ENCODE measurements around the gene LARGE1.
A peak's percentile ranks its signal among the peaks of the same experiment; 100 is the strongest.

Gene LARGE1

DNA sequence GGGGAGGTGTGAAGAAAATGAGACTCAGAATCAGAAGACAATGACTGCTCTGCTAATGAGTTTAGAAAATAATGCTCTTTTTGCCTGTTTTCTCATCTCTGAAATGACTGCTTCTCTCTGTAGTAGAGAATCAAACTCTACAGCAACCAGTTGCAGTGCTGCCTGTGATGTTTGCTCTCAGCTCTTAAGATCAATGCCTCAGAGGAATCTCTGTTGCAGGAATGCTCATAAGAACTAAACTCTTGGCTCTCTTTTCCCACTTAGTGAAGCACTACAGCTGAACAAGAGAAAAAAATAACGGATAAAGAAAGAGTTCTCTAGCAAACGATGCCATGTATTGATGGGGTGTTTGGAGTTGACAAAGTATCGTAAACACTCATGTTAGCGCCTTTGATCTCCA is 658.6 kb downstream of the LARGE1 start:
- Histone ChIP-seq H3K9me3 (peaks cover 33% of the 10 kb centered on the region), H3K4me3 (no peak overlapping the region), H3K4me2 (no peak overlapping the region), H3K4me1 (peaks cover 42% of the 10 kb centered on the region), H4K20me1 (no peaks in the 10 kb centered on the region), H3K27me3 (no peaks in the 10 kb centered on the region), H3K36me3 (0 out of 2 replicates have a peak, but pooled peaks cover 3% of the 10 kb centered on the region), H3K9ac (no peak overlapping the region), H3K27ac (no peak overlapping the region)
- no peak for TF ChIP-seq Cebpa-rat (IDR thresholded peaks at IDR 0.05)

DNA sequence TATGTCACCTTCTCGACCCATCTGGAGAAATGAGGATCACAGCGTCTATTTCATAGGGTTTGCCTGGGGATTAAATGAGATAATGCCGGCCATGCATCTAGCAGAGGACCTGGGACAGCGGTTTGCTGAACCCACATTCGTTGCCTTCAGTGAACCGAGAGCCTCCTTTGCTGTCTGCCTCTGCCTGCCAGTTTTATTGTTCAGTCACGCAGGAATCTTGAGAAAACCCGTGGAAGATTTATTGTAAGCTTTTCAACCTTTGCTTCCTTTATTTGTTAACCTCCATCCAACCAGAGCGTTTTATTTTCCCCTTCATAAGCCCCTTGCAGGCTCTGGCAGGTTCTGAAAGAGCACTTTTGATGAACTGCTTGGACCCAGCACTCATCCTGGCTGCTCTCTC is 659.8 kb downstream of the LARGE1 start:
- H3K4me1 ChIP-seq: peaks cover 54% of the 10 kb centered on the region
- H3K4me2 ChIP-seq: peak overlapping the region; percentile 47
- H3K36me3 ChIP-seq: no peaks in the 10 kb centered on the region
- H3K9me3 ChIP-seq: peaks cover 21% of the 10 kb centered on the region
- H3K4me3 ChIP-seq: no peak overlapping the region
- no peaks in the 10 kb centered on the region for H4K20me1 ChIP-seq
- no peak for TF ChIP-seq Cebpa-rat (IDR thresholded peaks at IDR 0.05)
- peak overlapping the region; percentile 5; the same call in 1 of the 2 replicates for H3K27ac ChIP-seq
- H3K27me3 ChIP-seq: no peaks in the 10 kb centered on the region
- H3K9ac ChIP-seq: no peak overlapping the region

- Histone ChIP-seq H3K4me1 (peaks cover 43% of the 10 kb centered on the region), H3K36me3 (no peaks in the 10 kb centered on the region), H3K27ac (no peak overlapping the region), H3K27me3 (no peaks in the 10 kb centered on the region), H4K20me1 (no peaks in the 10 kb centered on the region), H3K4me3 (no peak overlapping the region), H3K4me2 (peak overlapping the region; percentile 62), H3K9me3 (peaks cover 9% of the 10 kb centered on the region; the same call in 1 of the 2 replicates), H3K9ac (no peak overlapping the region; the same call in 1 of the 2 replicates)
- no peak for TF ChIP-seq Cebpa-rat (IDR thresholded peaks at IDR 0.05)
Measured at GRCh38 chr22:33255791-33256190, 664.5 kb downstream of the LARGE1 start.

DNA sequence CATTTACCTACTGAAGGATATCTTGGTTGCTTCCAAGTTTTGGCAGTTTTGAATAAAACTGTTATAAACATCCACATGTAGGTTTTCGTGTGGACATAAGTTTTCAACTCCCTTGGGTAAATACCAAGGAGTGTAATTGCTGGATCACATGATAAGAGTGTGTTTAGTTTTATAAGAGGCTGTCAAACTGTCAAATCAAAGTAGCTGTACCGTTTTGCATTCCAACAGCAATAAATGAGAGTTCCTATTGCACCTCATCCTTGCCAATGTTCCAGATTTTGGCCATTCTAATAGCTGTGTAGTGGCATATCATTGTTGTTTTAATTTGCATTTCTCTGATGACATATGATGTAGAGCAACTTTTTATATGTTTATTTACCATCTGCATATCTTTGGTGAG is 671.3 kb downstream of the LARGE1 start:
- H3K9me3 ChIP-seq: peaks cover 18% of the 10 kb centered on the region
- H3K27me3 ChIP-seq: no peaks in the 10 kb centered on the region
- H3K4me3 ChIP-seq: no peak overlapping the region
- H3K4me1 ChIP-seq: no peaks in the 10 kb centered on the region
- TF ChIP-seq Cebpa-rat (IDR thresholded peaks at IDR 0.05): no peak
- H4K20me1 ChIP-seq: no peaks in the 10 kb centered on the region
- no peak overlapping the region for H3K27ac ChIP-seq
- H3K9ac ChIP-seq: no peak overlapping the region
- H3K36me3 ChIP-seq: no peaks in the 10 kb centered on the region
- H3K4me2 ChIP-seq: no peak overlapping the region

DNA sequence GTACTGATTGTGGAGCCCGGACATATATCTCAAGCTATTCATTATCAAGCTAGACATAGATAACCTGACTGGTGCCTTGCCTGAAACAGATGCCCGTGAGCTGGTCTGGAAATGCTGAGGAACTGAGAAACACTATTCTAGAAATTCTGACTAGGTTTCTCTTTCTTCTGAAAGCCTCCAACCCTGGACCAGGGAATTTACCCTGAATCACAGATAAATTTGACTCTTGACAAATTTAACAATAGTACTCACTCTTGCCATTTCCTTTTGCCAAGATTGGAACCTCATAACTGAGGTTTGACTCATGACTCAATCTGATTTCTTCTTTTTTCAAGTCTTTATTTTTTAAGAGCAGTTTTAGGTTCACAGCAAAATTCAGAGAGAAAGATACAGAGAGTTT is 672.5 kb downstream of the LARGE1 start:
- Histone ChIP-seq H4K20me1 (no peaks in the 10 kb centered on the region), H3K27me3 (no peaks in the 10 kb centered on the region), H3K4me3 (no peak overlapping the region), H3K27ac (no peak overlapping the region), H3K4me1 (no peaks in the 10 kb centered on the region), H3K4me2 (no peak overlapping the region), H3K9ac (no peak overlapping the region), H3K36me3 (no peaks in the 10 kb centered on the region), H3K9me3 (peaks cover 28% of the 10 kb centered on the region)
- no peak for TF ChIP-seq Cebpa-rat (IDR thresholded peaks at IDR 0.05)

GRCh38 chr22:33242078-33242477 is 678.2 kb downstream of the LARGE1 start:
- TF ChIP-seq Cebpa-rat (IDR thresholded peaks at IDR 0.05): no peak
- no peak overlapping the region for H3K9ac ChIP-seq

DNA sequence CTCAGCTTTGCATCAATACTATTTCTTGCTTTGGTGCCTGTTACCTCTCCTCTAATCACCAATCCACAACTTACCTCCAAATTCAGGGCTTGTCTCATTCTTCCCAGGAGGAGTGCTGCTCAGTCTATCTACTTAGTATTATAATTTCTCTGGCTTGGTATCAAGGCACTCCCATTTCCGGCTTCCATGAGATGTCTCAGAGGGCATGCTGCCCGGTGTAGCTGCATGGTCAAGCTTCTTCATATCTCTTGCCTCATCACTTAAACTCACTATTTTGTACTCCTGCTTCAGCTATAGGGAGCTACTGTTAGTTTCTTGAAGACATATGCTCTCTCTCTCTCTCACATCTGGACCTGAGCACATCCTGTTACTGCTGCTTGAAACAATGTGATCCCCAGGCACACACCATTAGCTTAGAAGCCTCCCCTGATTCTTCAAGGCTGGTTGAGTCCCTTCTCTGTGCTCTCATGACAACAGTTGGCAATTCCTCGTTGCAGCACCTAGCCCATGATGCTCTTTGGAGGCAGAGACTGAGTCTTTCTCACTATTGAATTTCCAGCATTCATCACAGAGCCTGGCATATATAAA is 679.3 kb downstream of the LARGE1 start:
- H3K27ac ChIP-seq: no peak overlapping the region
- H3K9ac ChIP-seq: no peak overlapping the region
- no peaks in the 10 kb centered on the region for H4K20me1 ChIP-seq
- H3K9me3 ChIP-seq: peaks cover 45% of the 10 kb centered on the region
- H3K4me2 ChIP-seq: no peak overlapping the region
- H3K4me3 ChIP-seq: no peak overlapping the region
- H3K27me3 ChIP-seq: no peaks in the 10 kb centered on the region
- peaks cover 20% of the 10 kb centered on the region for H3K4me1 ChIP-seq
- H3K36me3 ChIP-seq: no peaks in the 10 kb centered on the region
- no peak for TF ChIP-seq Cebpa-rat (IDR thresholded peaks at IDR 0.05)

More at GRCh38 chr22:33242078-33242477, 678.2 kb downstream of the LARGE1 start:
- no peaks in the 10 kb centered on the region for H3K36me3 ChIP-seq
- H3K4me2 ChIP-seq: no peak overlapping the region
- H3K4me1 ChIP-seq: peaks cover 10% of the 10 kb centered on the region
- no peak overlapping the region for H3K4me3 ChIP-seq
- H3K9me3 ChIP-seq: peaks cover 45% of the 10 kb centered on the region
- H4K20me1 ChIP-seq: no peaks in the 10 kb centered on the region
- H3K27ac ChIP-seq: no peak overlapping the region
- H3K27me3 ChIP-seq: no peaks in the 10 kb centered on the region

DNA sequence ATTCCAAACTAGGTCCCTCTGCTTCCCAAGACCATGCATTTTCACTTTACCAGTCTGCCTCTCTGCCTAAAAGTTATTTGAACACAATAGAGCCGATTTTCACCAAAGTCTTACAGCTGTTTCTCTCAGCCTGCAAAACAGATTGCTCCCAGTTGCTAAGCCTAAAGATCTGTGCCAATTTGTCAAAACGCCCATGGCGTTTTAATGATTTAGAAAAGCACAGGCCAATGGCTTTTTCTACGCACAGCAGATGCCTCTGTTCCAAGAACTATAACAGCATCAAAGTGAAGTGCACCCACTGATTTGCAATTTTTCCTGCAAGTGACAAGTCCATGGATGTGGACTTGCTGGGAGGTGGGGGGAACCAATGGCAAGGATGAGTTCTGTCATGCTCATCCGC is 688.2 kb downstream of the LARGE1 start:
- Histone ChIP-seq H3K27me3 (no peaks in the 10 kb centered on the region), H3K4me3 (no peak overlapping the region), H3K9me3 (peaks cover 58% of the 10 kb centered on the region), H3K9ac (no peak overlapping the region), H3K27ac (no peak overlapping the region), H4K20me1 (no peaks in the 10 kb centered on the region), H3K4me1 (peaks cover 9% of the 10 kb centered on the region), H3K4me2 (no peak overlapping the region), H3K36me3 (no peaks in the 10 kb centered on the region)
- TF ChIP-seq Cebpa-rat (IDR thresholded peaks at IDR 0.05): no peak

DNA sequence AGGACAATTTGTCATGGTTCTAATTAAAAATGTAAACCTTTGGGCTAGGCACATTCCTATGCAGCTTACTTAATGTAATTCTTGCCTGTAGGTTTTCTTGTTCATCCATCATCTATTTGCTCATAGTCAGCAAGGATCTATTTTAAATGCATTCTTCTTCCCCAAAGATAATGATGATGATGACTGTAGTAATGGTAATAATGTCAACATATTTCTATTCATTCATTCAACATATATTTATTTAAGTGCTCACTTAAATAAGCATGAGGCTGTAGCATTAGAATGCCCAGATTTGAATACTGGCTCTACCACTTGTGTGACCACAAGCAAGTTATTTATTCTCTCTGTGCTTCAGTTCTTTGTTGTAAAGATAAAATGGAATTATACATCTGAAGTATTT is 692.5 kb downstream of the LARGE1 start:
- Histone ChIP-seq H3K36me3 (no peaks in the 10 kb centered on the region), H3K27ac (no peak overlapping the region), H4K20me1 (no peaks in the 10 kb centered on the region), H3K4me1 (no peaks in the 10 kb centered on the region), H3K4me3 (no peak overlapping the region), H3K27me3 (no peaks in the 10 kb centered on the region), H3K9ac (no peak overlapping the region), H3K9me3 (peaks cover 54% of the 10 kb centered on the region), H3K4me2 (no peak overlapping the region)
- TF ChIP-seq Cebpa-rat (IDR thresholded peaks at IDR 0.05): no peak

DNA sequence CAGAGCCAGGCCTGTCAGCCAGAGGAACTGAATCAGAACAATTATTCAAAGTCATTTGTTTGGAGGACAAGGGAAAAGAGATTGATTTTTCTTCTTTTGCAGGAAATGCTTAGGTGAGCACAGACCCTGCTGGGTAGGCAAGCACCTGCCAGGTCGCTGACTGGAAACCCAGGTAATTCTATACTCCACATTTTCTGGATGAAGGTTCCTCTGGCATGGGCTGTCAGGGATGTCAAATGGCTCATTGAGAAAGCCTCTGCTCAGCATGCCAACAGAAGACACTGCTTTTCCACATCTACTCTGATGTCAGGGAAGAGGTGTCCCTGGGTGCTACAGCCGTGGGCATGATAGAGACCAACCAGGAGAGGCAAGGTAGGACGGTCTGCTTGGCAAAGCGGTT is 695.4 kb downstream of the LARGE1 start:
- Histone ChIP-seq H3K4me2 (no peak overlapping the region), H3K4me3 (no peak overlapping the region), H3K9ac (no peak overlapping the region), H3K9me3 (peaks cover 26% of the 10 kb centered on the region), H4K20me1 (no peaks in the 10 kb centered on the region), H3K4me1 (no peaks in the 10 kb centered on the region), H3K36me3 (no peaks in the 10 kb centered on the region), H3K27ac (no peak overlapping the region), H3K27me3 (no peaks in the 10 kb centered on the region)
- no peak for TF ChIP-seq Cebpa-rat (IDR thresholded peaks at IDR 0.05)
